Measurements from ENCODE around the gene HOXD8.

DNA sequence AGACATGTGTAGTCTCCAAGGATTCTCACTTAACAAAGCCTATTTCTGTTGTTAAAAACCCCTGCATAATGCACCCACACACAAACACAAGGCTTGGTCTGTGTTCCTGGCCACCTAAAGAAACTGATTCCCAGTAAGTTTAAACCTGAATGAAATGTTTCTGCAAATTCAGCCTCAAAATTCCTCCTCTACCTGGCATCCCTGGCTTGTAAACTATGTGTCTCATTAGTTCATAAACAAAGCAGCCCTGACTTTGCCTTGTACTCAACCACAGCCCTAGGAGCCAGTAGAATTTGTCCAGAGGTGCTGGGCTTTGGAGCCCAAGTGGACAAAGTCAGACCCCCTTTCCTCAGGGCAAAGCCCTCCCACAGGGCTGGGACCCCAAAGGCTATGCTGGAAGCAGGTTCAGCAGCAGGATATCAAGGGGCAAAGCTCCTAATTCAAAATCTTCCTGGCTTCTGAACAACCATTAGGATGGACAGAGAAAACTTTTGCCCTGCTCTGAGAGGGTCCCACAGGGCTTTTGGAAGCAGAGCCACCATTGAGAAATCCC is 39.6 kb upstream of the HOXD8 start:
- TF ChIP-seq, protein P1, sequence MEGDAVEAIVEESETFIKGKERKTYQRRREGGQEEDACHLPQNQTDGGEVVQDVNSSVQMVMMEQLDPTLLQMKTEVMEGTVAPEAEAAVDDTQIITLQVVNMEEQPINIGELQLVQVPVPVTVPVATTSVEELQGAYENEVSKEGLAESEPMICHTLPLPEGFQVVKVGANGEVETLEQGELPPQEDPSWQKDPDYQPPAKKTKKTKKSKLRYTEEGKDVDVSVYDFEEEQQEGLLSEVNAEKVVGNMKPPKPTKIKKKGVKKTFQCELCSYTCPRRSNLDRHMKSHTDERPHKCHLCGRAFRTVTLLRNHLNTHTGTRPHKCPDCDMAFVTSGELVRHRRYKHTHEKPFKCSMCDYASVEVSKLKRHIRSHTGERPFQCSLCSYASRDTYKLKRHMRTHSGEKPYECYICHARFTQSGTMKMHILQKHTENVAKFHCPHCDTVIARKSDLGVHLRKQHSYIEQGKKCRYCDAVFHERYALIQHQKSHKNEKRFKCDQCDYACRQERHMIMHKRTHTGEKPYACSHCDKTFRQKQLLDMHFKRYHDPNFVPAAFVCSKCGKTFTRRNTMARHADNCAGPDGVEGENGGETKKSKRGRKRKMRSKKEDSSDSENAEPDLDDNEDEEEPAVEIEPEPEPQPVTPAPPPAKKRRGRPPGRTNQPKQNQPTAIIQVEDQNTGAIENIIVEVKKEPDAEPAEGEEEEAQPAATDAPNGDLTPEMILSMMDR (conservative IDR thresholded peaks at IDR 0.05; ENCODE audit: low read depth, low read length) = no peak
- TF ChIP-seq EZH2 (IDR thresholded peaks at IDR 0.05; ENCODE audit: low read length, unreplicated experiment) (no peak), EZH2phosphoT487 (IDR thresholded peaks at IDR 0.05; ENCODE audit: borderline replicate concordance, low read length) (no peak)
